Keratinocyte (primary cell): ENCODE results near the gene PANK1. TPM values are rescaled to one million over a fixed set of nuclear protein-coding genes. Genes with fewer than 3 reads are reported as not detected.
A peak's percentile ranks its signal among the peaks of the same experiment; 100 is the strongest.

ENCODE experiments used
- DNase-seq: peaks from one replicate; pipeline ENCODE4 v3.0.0-alpha.2; 2011; ENCODE audit warnings: low read depth, missing footprints, low spot score
- FAIRE-seq: peaks from 2 replicates; lab custom pipeline; 2011; peaks lifted over from hg19 to GRCh38; lab: Jason Lieb, UNC
- H2AFZ ChIP-seq: 2 replicates; pipeline ENCODE4 v1.6.0; 2012; ENCODE audit warnings: low read length, control low read depth, inconsistent platforms; ENCODE audit not compliant: control insufficient read depth
- H3K27ac ChIP-seq: 2 replicates; pipeline ENCODE4 v1.5.1; 2011; ENCODE audit warnings: low read length; ENCODE audit not compliant: control insufficient read depth, insufficient read depth
- H3K27me3 ChIP-seq: 3 replicates; pipeline ENCODE4 v1.6.0; 2011; ENCODE audit warnings: low read length; ENCODE audit not compliant: control insufficient read depth, insufficient read depth; ENCODE audit errors: extremely low read depth
- H3K36me3 ChIP-seq, 2 experiments: 2 replicates in 1 of 2; 3 replicates in 1 of 2; pipeline ENCODE4 v1.5.1; 2011; ENCODE audit warnings: low read length in 2 of 2, mild to moderate bottlenecking in 1 of 2; ENCODE audit not compliant: control insufficient read depth in 2 of 2, insufficient read depth in 2 of 2; ENCODE audit errors: extremely low read depth in 1 of 2
- H3K4me1 ChIP-seq: 3 replicates; pipeline ENCODE4 v1.5.1; 2011; ENCODE audit warnings: low read length; ENCODE audit not compliant: control insufficient read depth, insufficient read depth; ENCODE audit errors: extremely low read depth
- H3K4me2 ChIP-seq: 3 replicates; pipeline ENCODE4 v1.6.0; 2011; ENCODE audit warnings: low read depth, low read length; ENCODE audit not compliant: control insufficient read depth, insufficient read depth; ENCODE audit errors: extremely low read depth
- H3K4me3 ChIP-seq, 3 experiments: fragments of 200-600 bp in 1 of 3; sonication (generic) in 1 of 3; 2 replicates in 2 of 3; 3 replicates in 1 of 3; pipeline ENCODE4 v1.5.1; 2011 to 2016; ENCODE audit warnings: low read length in 3 of 3, mild to moderate bottlenecking in 3 of 3, control low read depth in 2 of 3, inconsistent platforms in 1 of 3, low read depth in 1 of 3, mixed read lengths in 1 of 3, mixed run types in 1 of 3, moderate library complexity in 1 of 3; ENCODE audit not compliant: control insufficient read depth in 2 of 3, insufficient read depth in 2 of 3; ENCODE audit errors: extremely low read depth in 1 of 3
- H3K79me2 ChIP-seq: 2 replicates; pipeline ENCODE4 v1.6.0; 2012; ENCODE audit warnings: low read length; ENCODE audit not compliant: control insufficient read depth, insufficient read depth
- H3K9ac ChIP-seq: 3 replicates; pipeline ENCODE4 v1.6.0; 2011; ENCODE audit warnings: low read length; ENCODE audit not compliant: control insufficient read depth, insufficient read depth; ENCODE audit errors: extremely low read depth
- H3K9me1 ChIP-seq: 3 replicates; pipeline ENCODE4 v1.6.0; 2011; ENCODE audit warnings: low read length; ENCODE audit not compliant: control insufficient read depth, insufficient read depth; ENCODE audit errors: extremely low read depth
- H3K9me3 ChIP-seq: 2 replicates; pipeline ENCODE4 v1.5.1; 2012; ENCODE audit warnings: low read depth, low read length; ENCODE audit not compliant: control insufficient read depth
- H4K20me1 ChIP-seq: 3 replicates; pipeline ENCODE4 v1.6.0; 2011; ENCODE audit warnings: low read length; ENCODE audit not compliant: control insufficient read depth, insufficient read depth; ENCODE audit errors: extremely low read depth
- CTCF ChIP-seq, 3 experiments: IDR thresholded peaks in 1 of 3; conservative IDR thresholded peaks in 1 of 3; optimal IDR thresholded peaks in 1 of 3; 2 replicates in 2 of 3; 3 replicates in 1 of 3; pipeline versions ENCODE3 to v1.5.1; 2011; ENCODE audit warnings: low read length in 3 of 3, mild to moderate bottlenecking in 3 of 3, moderate library complexity in 2 of 3, control low read depth in 1 of 3, inconsistent platforms in 1 of 3; ENCODE audit not compliant: insufficient read depth in 2 of 3; ENCODE audit errors: extremely low read depth in 1 of 3
- EZH2 ChIP-seq: IDR thresholded peaks from one replicate; pipeline ENCODE4 v1.6.1; 2012; ENCODE audit warnings: inconsistent platforms, mild to moderate bottlenecking, low read length, moderate library complexity
- dilution Hi-C: fragments of 300-500 bp; cut with MboI; formaldehyde crosslinking; loops from one replicate; pipeline ENCODE4 v1.7.0; 2020; ENCODE audit warnings: low sequenced_read_pairs; ENCODE audit not compliant: extremely low pct_ligation_motif_present
- polyA plus RNA-seq, 5 experiments: library from polyadenylated mRNA; depleted of rRNA in 3 of 5; stranded (reverse) in 3 of 5; stranded (forward) in 1 of 5; unstranded in 1 of 5; fragments of >200 nt; gene quantifications; 1 replicate in 1 of 5; 2 replicates in 3 of 5; 3 replicates in 1 of 5; pipeline versions ENCODE4 v1.2.1 to v1.2.3, GENCODE V29; 2011 to 2012; ENCODE audit warnings: missing spikeins in 2 of 5, low read depth in 1 of 5, low replicate concordance in 1 of 5

PANK1 gene
- polyA plus RNA-seq, 1 donor (not counting 4 experiments of a cell fraction or from before 2014, with no cell fraction given), result 9.5 TPM

- Histone ChIP-seq H3K79me2 (no peaks in the 10 kb centered on the region), H3K4me1 (peaks cover 14% of the 10 kb centered on the region), H3K27ac (no peak overlapping the region), H3K4me2 (no peak overlapping the region), H3K9me1 (no peaks in the 10 kb centered on the region), H3K9me3 (no peaks in the 10 kb centered on the region), H3K4me3 (no peak overlapping the region), H3K9ac (no peak overlapping the region), H2AFZ (no peak overlapping the region), H3K36me3 (no peaks in the 10 kb centered on the region), H4K20me1 (no peaks in the 10 kb centered on the region), H3K27me3 (peaks cover 35% of the 10 kb centered on the region)
- no peak for FAIRE-seq
- DNase-seq, result no peak
- dilution Hi-C loops, result no loop called here
- TF ChIP-seq CTCF (optimal IDR thresholded peaks at IDR 0.05 in 1 of 3, IDR thresholded peaks at IDR 0.05 in 1 of 3, conservative IDR thresholded peaks at IDR 0.05 in 1 of 3; ENCODE audit: extremely low read depth in 1 of 3, insufficient read depth in 2 of 3, low read length in 3 of 3) (no peak), EZH2 (no peak)
These were observed 109.1 kb downstream of the PANK1 start for GRCh38 chr10:89536013-89536354.

- TF ChIP-seq EZH2 (peak; percentile 74), CTCF (optimal IDR thresholded peaks at IDR 0.05 in 1 of 3, IDR thresholded peaks at IDR 0.05 in 1 of 3, conservative IDR thresholded peaks at IDR 0.05 in 1 of 3; ENCODE audit: extremely low read depth in 1 of 3, insufficient read depth in 2 of 3, low read length in 3 of 3) (no peak)
- FAIRE-seq (no peak), DNase-seq (no peak)
- no peaks in the 10 kb centered on the region for H3K9me1 ChIP-seq
- H3K9me3 ChIP-seq, result no peaks in the 10 kb centered on the region
- H3K4me1 ChIP-seq, result peaks cover 14% of the 10 kb centered on the region
- no peaks in the 10 kb centered on the region for H4K20me1 ChIP-seq
- H3K27ac ChIP-seq, result no peak within 1 kb of the TSS
- no peaks in the 10 kb centered on the region for H3K79me2 ChIP-seq
- H2AFZ ChIP-seq, result peak within 1 kb of the TSS; percentile 77
- H3K27me3 ChIP-seq, result peaks cover 35% of the 10 kb centered on the region
- no peaks in the 10 kb centered on the region for H3K36me3 ChIP-seq
- peak within 1 kb of the TSS; percentile 24 to 64 (median 59) for H3K4me3 ChIP-seq
- H3K9ac ChIP-seq, result no peak within 1 kb of the TSS
- peak within 1 kb of the TSS; percentile 85 for H3K4me2 ChIP-seq
- dilution Hi-C loops, result no loop called here
These were observed 109.7 kb downstream of the PANK1 start, which contains the start of gene SLC16A12 for GRCh38 chr10:89535171-89536012. Gene SLC16A12 (minus strand): TSS chr10:89535594. CDS start chr10:89462578, 73,016 bp downstream.
